ENCODE results near the gene SOX2. TPM values are rescaled to one million over a fixed set of nuclear protein-coding genes. Genes with fewer than 3 reads are reported as not detected.

The SOX2 gene
- total and polyA plus RNA-seq, 2 of the 13 experiments (the other 11 are each of a cell fraction or from before 2014, with no cell fraction given) = not detected

GRCh38 chr3:181717549-181718171 lies 5.9 kb downstream of the SOX2 start:
- Histone ChIP-seq H3K4me1 (ENCODE audit: insufficient read depth, low read length) (no peaks in the 10 kb centered on the region), H3K9ac (ENCODE audit: insufficient read depth, low read depth, low read length) (no peak overlapping the region), H4K20me1 (ENCODE audit: insufficient read depth, low read length) (no peaks in the 10 kb centered on the region), H3K27ac (ENCODE audit: extremely low read length, insufficient read depth, low read length) (no peak overlapping the region), H3K27me3 (ENCODE audit: control insufficient read depth in 1 of 2, insufficient read depth in 2 of 2, low read length in 2 of 2) (peaks cover 2 to 57% of the 10 kb centered on the region in 2 experiments; a peak in 4 of 5 replicates), H3K4me2 (ENCODE audit: low read depth, low read length) (no peak overlapping the region), H2AFZ (ENCODE audit: low read length) (no peak overlapping the region), H3K79me2 (ENCODE audit: insufficient read depth, low read length) (no peaks in the 10 kb centered on the region), H3K36me3 (replicated peaks in 1 of 2; ENCODE audit: control insufficient read depth in 1 of 2, insufficient read depth in 2 of 2, low read length in 2 of 2) (no peaks in the 10 kb centered on the region), H3K4me3 (replicated peaks in 1 of 3; ENCODE audit: insufficient read depth in 1 of 3, low read depth in 2 of 3, low read length in 3 of 3) (no peak overlapping the region), H3K9me3 (ENCODE audit: low read length) (no peaks in the 10 kb centered on the region)
- intact Hi-C loops (cut with micrococcal nuclease; ENCODE audit: unreplicated experiment) = no loop called here
- no TSS peak for BruUV-seq (replicated peaks)
- ChIA-PET POLR2A (no interaction called here), CTCF (ENCODE audit: low intra/inter-chr PET ratio, low total read pairs) (no interaction called here)
- no peak for ATAC-seq
- no peak for DNase-seq (ENCODE audit: low spot score)
- FAIRE-seq = no peak
- in situ Hi-C loops (cut with HindIII; ENCODE audit: extremely low pct_ligation_motif_present, low pct_unique_long_range_greater_than_20kb) = loop anchor here (25.0 kb wide), 1 partner anchor 770 kb away; no protein-coding TSS in a partner anchor
- TF ChIP-seq ZNF142 (CRISPR knock-in tag; IDR thresholded peaks at IDR 0.05) (no peak), TEF (CRISPR knock-in tag; IDR thresholded peaks at IDR 0.05) (no peak), ZNF737 (CRISPR knock-in tag; IDR thresholded peaks at IDR 0.05; ENCODE audit: borderline replicate concordance) (no peak), ZNF432 (CRISPR knock-in tag; IDR thresholded peaks at IDR 0.05; ENCODE audit: borderline replicate concordance) (no peak), SAFB2 (CRISPR knock-in tag; IDR thresholded peaks at IDR 0.05; ENCODE audit: borderline replicate concordance, low read depth) (no peak), ZNF839 (CRISPR knock-in tag; IDR thresholded peaks at IDR 0.05; ENCODE audit: borderline replicate concordance) (no peak)
- 7% methylated on average over 6 of the region's 6 CpGs for WGBS (ENCODE audit: low lambda C conversion rate)
